ENCODE results near the gene TP53BP1.
"Not testable (repeated sequence)": the region's sequence is repeated elsewhere in the genome, so short reads cannot be mapped to it uniquely, and the experiment has no call there.

The TP53BP1 gene, protein sequence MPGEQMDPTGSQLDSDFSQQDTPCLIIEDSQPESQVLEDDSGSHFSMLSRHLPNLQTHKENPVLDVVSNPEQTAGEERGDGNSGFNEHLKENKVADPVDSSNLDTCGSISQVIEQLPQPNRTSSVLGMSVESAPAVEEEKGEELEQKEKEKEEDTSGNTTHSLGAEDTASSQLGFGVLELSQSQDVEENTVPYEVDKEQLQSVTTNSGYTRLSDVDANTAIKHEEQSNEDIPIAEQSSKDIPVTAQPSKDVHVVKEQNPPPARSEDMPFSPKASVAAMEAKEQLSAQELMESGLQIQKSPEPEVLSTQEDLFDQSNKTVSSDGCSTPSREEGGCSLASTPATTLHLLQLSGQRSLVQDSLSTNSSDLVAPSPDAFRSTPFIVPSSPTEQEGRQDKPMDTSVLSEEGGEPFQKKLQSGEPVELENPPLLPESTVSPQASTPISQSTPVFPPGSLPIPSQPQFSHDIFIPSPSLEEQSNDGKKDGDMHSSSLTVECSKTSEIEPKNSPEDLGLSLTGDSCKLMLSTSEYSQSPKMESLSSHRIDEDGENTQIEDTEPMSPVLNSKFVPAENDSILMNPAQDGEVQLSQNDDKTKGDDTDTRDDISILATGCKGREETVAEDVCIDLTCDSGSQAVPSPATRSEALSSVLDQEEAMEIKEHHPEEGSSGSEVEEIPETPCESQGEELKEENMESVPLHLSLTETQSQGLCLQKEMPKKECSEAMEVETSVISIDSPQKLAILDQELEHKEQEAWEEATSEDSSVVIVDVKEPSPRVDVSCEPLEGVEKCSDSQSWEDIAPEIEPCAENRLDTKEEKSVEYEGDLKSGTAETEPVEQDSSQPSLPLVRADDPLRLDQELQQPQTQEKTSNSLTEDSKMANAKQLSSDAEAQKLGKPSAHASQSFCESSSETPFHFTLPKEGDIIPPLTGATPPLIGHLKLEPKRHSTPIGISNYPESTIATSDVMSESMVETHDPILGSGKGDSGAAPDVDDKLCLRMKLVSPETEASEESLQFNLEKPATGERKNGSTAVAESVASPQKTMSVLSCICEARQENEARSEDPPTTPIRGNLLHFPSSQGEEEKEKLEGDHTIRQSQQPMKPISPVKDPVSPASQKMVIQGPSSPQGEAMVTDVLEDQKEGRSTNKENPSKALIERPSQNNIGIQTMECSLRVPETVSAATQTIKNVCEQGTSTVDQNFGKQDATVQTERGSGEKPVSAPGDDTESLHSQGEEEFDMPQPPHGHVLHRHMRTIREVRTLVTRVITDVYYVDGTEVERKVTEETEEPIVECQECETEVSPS (N-terminal part only)

DNA sequence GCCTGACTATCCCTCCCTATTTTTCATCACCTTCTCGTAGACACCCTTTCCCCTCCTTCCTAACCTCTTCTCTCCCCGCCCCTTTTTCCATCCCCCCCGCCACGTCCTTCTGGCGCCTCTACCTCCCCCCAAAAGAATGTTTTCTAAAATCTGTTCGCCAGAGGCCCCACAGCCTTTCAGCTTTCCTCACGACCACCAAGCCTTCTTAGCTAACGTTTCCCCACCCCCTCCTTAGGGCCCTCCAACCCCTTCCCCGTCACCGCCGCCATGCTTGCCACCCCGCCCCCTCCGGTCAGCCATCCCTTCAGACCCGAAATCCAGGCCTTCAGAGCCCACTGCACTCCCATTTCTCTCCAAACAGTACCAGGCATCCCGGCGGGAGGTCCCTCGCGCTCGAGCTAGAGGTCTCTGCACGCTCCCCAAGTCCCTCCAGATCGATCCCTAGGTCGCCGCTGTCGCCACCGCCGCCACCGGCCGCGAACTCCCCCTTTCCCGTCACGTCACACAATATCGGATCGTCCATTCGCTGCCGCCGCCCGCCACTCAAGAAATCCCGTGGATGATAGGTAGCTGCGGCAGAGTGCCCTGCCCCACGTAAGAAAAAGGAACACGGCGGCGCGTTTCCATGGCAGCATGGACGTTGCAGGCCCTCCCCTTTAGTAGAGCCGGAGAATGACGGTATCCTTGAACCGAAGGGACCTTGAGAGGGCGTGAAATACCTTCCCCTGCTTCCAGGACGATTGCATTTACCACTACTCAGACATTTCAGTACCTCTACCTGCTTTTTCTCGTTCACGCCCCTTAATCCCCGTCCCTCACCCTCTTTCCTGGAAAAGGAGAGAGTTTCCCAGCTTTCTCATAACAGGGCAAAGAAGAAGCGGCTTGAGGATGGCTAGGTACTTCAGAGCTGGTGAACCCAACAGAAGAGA is at the start of gene TP53BP1:
TP53BP1 (minus strand) TSS at position 484 of the 929 bp plus-strand sequence; CDS start at position 371, 113 bp downstream.
- peak; percentile 77 for DNase-seq (ENCODE audit: low spot score)

DNA sequence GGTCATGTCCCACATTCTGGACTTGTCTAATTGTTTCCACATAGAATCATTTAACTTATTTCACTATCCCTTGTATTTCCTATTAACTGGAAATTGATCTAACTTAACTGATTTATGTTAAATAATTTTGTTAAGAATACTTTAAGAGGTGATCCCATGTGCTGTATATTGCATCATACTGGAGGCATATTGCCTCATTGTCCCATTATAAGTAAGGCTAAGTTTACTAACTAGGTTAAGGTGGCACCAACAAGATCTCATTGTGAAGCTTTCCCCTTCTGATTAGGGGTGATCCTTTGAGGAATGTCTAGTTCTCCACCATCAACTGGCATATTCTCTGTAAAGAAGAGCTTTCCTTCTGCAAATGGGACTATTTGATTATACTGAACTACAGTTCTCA is 48.8 kb upstream of the TP53BP1 start:
- DNase-seq (ENCODE audit: low spot score), result no peak

DNA sequence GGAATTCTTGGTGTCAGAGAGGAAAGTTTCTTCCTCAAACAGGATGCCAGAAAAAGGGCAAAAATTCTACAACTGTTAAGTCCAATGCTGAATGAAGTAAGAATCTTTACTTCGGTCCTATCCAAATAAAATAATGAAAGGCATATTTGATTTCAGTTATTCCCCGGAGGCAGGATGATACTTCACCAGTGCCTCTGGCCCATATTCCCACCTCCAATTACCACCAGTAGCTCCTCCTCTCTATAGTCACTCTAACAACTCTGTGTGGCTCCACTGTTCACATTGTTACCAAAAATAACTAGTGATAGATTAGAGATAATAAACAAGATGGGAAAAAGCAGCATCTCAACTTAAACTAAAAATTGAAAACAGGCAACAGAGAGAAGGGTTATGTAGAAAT is 45.1 kb upstream of the TP53BP1 start:
- DNase-seq (ENCODE audit: low spot score), result no peak

DNA sequence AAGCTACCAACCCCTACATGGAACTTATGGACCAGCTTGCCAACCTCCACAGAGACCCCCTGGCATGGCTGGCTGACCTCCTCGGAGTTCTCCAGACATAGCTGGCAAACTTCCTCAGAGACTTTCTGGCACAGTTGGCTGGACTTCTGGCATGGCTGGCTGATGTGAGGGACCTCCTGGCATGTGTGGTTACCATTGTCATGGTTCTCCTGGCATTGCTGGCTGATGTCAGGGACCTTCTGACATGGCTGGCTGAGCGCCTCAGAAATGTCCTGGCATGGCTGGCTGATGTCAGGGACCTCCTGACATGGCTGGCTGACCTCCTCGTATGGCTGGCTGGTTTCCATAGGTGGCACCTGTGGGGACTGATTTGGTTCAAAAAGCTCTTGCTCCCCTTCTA is 41.9 kb upstream of the TP53BP1 start:
- DNase-seq (ENCODE audit: low spot score), result no peak

DNA sequence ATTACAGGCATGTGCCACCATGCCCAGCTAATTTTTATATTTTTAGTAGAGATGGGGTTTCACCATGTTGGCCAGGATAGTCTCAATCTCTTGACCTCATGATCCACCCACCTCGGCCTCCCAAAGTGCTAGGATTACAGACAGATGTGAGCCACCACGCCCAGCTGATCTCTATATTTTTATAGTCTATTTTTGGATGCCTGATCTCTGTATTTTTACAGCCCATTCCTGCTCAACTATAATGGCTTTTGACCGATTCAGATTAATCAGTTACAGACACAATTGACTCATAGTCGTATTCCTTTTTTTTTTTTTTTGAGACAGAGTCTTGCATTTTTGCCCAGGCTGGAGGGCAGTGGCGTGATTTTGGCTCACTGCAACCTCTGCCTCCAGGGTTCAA is 39.9 kb upstream of the TP53BP1 start:
- not testable (repeated sequence) for DNase-seq (ENCODE audit: low spot score)

DNA sequence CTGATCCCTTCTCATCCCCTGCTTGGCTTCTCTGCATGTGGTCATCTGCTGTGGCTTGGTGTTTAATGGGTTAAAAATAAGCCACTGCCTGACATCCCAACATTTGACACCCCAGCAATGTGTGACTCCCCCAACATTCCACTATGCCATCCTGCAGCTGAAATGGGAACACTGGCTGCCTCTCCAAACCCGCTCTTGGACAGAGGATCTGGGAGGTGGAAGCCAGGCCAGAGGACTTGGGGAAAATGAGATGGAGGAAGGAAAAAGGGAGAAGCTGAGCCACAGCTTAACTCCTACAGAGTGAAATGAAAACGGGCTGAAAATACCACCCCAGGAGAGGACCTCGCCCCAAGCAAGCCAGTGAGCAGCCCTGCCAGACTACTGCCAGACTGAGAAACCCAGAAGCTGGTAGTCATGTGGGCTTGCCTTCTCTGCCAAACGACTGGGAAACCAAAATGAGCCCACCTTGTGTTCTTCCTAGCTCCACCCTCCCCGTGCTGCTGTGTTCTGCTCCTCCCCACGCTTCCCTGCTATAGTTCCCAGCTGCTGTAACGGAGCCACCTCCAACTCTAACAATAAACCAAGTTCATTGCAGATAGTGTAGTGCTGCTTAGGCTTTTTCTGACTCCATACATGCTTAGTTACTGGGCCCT is 38.2 kb upstream of the TP53BP1 start:
- DNase-seq (ENCODE audit: low spot score), result no peak

DNA sequence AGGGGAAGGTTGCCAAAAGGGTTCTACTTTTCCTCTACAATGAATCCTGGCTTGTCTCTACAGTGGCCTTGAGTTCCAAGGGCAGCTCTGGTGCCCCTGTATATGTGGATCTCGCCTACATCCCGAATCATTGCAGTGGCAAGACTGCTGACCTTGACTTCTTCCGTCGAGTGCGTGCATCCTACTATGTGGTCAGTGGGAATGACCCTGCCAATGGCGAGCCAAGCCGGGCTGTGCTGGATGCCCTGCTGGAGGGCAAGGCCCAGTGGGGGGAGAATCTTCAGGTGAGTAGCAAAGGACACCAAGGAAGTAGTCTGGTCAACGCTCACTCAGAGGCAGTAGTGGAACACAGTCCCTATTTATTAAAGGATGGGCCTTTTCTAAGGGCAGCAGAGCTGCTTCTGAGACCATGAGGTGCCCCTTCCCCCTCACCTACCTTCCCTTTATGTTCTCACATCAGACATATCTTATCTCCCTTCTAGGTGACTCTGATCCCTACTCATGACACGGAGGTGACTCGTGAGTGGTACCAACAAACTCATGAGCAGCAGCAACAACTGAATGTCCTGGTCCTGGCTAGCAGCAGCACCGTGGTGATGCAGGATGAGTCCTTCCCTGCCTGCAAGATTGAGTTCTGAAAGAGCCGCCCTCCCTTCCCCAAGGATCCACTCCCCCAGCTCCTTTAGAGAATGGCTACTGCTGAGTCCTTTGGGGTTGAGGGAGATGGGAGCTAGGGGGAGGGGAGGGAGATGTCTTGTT is 36.8 kb upstream of the TP53BP1 start:
- DNase-seq (ENCODE audit: low spot score), result no peak

DNA sequence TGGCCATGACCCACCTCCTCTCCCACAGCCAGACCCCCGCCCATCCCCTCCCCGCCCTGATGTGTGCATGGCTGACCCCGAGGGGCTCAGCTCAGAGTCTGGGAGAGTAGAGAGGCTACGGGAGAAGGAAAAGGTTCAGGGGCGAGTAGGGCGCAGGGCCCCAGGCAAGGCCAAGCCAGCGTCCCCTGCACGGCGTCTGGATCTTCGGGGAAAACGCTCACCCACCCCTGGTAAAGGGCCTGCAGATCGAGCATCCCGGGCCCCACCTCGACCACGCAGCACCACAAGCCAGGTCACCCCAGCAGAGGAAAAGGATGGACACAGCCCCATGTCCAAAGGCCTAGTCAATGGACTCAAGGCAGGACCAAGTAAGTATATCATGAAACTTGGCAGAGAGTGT is 36.2 kb upstream of the TP53BP1 start:
- no peak for DNase-seq (ENCODE audit: low spot score)

DNA sequence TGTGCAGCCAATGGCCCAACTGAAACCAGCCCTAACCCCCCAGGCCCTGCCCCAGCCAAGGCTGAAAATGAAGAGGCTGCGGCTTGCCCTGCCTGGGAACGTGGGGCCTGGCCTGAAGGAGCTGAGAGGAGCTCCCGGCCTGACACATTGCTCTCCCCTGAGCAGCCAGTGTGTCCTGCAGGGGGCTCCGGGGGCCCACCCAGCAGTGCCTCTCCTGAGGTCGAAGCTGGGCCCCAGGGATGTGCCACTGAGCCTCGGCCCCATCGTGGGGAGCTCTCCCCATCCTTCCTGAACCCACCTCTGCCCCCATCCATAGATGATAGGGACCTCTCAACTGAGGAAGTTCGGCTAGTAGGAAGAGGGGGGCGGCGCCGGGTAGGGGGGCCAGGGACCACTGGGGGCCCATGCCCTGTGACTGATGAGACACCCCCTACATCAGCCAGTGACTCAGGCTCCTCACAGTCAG is 35.6 kb upstream of the TP53BP1 start:
- no peak for DNase-seq (ENCODE audit: low spot score)

DNA sequence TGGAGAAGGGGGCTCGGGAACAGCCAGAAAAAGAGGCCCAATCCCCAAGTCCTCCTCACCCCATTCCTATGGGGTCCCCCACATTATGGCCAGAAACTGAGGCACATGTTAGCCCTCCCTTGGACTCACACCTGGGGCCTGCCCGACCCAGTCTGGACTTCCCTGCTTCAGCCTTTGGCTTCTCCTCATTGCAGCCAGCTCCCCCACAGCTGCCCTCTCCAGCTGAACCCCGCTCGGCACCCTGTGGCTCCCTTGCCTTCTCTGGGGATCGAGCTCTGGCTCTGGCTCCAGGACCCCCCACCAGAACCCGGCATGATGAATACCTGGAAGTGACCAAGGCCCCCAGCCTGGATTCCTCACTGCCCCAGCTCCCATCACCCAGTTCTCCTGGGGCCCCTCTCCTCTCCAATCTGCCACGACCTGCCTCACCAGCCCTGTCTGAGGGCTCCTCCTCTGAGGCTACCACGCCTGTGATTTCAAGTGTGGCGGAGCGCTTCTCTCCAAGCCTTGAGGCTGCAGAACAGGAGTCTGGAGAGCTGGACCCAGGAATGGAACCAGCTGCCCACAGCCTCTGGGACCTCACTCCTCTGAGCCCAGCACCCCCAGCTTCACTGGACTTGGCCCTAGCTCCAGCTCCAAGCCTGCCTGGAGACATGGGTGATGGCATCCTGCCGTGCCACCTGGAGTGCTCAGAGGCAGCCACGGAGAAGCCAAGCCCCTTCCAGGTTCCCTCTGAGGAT is 35.0 kb upstream of the TP53BP1 start:
- DNase-seq (ENCODE audit: low spot score), result no peak

DNA sequence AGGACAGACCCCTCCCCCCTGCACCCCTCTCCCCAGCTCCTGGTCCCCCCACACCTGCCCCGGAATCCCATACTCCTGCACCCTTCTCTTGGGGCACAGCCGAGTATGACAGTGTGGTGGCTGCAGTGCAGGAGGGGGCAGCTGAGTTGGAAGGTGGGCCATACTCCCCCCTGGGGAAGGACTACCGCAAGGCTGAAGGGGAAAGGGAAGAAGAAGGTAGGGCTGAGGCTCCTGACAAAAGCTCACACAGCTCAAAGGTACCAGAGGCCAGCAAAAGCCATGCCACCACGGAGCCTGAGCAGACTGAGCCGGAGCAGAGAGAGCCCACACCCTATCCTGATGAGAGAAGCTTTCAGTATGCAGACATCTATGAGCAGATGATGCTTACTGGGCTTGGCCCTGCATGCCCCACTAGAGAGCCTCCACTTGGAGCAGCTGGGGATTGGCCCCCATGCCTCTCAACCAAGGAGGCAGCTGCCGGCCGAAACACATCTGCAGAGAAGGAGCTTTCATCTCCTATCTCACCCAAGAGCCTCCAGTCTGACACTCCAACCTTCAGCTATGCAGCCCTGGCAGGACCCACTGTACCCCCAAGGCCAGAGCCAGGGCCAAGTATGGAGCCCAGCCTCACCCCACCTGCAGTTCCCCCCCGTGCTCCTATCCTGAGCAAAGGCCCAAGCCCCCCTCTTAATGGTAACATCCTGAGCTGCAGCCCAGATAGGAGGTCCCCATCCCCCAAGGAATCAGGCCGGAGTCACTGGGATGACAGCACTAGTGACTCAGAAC is 34.3 kb upstream of the TP53BP1 start:
- no peak for DNase-seq (ENCODE audit: low spot score)

DNA sequence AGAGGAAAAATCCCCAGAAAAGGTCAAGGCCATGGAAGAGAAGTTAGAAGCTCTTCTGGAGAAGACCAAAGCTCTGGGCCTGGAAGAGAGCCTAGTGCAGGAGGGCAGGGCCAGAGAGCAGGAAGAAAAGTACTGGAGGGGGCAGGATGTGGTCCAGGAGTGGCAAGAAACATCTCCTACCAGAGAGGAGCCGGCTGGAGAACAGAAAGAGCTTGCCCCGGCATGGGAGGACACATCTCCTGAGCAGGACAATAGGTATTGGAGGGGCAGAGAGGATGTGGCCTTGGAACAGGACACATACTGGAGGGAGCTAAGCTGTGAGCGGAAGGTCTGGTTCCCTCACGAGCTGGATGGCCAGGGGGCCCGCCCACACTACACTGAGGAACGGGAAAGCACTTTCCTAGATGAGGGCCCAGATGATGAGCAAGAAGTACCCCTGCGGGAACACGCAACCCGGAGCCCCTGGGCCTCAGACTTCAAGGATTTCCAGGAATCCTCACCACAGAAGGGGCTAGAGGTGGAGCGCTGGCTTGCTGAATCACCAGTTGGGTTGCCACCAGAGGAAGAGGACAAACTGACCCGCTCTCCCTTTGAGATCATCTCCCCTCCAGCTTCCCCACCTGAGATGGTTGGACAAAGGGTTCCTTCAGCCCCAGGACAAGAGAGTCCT is 33.4 kb upstream of the TP53BP1 start:
- no peak for DNase-seq (ENCODE audit: low spot score)

DNA sequence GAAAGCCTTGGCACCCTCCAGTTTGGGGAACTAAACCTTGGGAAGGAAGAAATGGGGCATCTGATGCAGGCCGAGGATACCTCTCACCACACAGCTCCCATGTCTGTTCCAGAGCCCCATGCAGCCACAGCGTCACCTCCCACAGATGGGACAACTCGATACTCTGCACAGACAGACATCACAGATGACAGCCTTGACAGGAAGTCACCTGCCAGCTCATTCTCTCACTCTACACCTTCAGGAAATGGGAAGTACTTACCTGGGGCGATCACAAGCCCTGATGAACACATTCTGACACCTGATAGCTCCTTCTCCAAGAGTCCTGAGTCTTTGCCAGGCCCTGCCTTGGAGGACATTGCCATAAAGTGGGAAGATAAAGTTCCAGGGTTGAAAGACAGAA is 32.2 kb upstream of the TP53BP1 start:
- DNase-seq (ENCODE audit: low spot score), result no peak

DNA sequence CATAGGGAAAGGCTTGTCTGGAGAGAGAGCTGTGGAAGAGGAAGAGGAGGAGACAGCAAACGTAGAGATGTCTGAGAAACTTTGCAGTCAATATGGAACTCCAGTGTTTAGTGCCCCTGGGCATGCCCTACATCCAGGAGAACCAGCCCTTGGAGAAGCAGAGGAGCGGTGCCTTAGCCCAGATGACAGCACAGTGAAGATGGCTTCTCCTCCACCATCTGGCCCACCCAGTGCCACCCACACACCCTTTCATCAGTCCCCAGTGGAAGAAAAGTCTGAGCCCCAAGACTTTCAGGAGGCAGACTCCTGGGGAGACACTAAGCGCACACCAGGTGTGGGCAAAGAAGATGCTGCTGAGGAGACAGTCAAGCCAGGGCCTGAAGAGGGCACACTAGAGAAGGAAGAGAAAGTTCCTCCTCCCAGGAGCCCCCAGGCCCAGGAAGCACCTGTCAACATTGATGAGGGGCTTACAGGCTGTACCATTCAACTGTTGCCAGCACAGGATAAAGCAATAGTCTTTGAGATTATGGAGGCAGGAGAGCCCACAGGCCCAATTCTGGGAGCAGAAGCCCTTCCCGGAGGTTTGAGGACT is 31.4 kb upstream of the TP53BP1 start:
- no peak for DNase-seq (ENCODE audit: low spot score)

DNA sequence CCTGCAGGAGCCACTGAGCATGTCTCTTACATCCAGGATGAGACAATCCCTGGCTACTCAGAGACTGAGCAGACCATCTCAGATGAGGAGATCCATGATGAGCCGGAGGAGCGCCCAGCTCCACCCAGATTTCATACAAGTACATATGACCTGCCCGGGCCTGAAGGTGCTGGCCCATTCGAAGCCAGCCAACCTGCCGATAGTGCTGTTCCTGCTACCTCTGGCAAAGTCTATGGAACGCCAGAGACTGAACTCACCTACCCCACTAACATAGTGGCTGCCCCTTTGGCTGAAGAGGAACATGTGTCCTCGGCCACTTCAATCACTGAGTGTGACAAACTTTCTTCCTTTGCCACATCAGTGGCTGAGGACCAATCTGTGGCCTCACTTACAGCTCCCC is 30.7 kb upstream of the TP53BP1 start:
- DNase-seq (ENCODE audit: low spot score), result no peak

DNA sequence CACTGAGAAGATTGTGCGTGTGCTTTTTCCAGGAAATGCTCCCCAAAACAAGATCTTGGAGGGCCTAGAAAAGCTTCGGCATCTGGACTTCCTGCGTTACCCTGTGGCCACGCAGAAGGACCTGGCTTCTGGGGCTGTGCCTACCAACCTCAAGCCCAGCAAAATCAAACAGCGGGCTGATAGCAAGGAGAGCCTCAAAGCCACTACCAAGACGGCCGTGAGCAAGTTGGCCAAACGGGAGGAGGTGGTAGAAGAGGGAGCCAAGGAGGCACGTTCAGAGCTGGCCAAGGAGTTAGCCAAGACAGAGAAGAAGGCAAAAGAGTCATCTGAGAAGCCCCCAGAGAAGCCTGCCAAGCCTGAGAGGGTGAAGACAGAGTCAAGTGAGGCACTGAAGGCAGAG is 29.3 kb upstream of the TP53BP1 start:
- DNase-seq (ENCODE audit: low spot score), result no peak

DNA sequence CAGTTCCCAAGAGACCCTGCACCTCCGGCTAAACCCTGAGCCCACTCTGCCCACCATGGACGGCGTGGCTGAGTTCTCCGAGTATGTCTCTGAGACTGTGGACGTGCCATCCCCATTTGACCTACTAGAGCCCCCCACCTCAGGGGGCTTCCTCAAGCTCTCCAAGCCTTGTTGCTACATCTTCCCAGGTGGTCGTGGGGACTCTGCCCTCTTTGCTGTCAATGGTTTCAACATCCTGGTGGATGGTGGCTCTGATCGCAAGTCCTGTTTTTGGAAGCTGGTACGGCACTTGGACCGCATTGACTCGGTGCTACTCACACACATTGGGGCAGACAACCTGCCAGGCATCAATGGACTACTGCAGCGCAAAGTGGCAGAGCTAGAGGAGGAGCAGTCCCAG is 28.5 kb upstream of the TP53BP1 start:
- no peak for DNase-seq (ENCODE audit: low spot score)

Data from HuH-7.5 (cell line).